Hematopoietic multipotent progenitor cell treated with erythropoietin and hydrocortisone succinate and interleukin-3 and kit ligand, for 6 days (in vitro differentiated cells): ENCODE results near the gene MYO1E.
"Not testable (repeated sequence)": the region's sequence is repeated elsewhere in the genome, so short reads cannot be mapped to it uniquely, and the experiment has no call there.

Experiments
- DNase-seq: peaks from one replicate; pipeline ENCODE4 v3.0.0-alpha.2; 2015

The MYO1E gene

DNA sequence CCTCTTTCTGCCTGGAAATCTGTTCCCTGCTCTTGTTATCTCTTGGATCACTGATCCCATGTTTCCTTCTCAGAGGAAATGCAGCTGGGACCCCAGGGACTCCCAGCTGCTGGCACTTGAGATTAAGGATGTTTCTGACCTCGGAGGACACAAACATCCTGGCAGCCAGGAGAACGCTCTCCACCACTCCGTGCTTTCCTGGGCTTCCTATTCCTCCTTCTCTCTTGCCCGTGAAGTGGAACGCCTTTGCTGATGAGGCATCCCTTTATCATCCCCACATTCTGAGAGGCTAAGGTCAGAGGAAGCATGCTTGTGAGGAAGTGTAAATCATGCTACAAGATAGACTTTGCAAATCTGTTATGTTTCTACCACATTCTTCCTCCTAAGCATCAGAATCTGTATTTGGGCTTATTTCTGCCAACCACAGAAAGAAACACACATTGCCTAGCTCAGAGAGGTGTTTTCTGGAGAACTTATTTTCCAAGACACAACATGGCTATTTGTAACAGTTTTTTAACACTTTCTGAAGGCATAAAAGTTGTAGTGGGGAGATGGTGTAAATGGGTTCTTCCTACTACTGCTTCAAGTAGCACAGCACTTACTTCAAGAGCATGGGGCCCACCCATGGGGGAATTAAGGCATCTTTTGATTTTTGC is 191.6 kb downstream of the MYO1E start:
- DNase-seq: no peak

DNA sequence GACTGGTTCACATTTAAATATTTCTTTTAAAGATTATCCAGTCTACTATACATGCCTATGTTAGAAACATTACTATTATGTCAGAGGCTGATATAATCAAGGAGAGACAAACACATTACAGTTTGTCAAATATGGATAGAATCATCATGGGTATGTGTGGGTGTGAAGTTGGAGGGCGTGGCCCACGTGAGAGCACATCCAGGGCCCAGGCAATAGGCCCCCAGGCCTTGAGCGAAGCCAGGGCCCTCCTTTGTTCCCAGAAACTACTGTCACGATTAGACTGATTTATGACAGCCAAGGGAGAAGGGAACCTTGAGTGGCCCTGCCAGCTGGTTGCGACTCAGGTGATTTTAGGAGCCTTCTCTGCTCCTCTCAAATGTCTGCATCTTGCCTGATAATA is 193.0 kb downstream of the MYO1E start:
- DNase-seq: no peak

- DNase-seq: no peak
These were observed 194.4 kb downstream of the MYO1E start for GRCh38 chr15:59178151-59178695.

- DNase-seq: no peak
These were observed 195.4 kb downstream of the MYO1E start for GRCh38 chr15:59177317-59177660.

- no peak for DNase-seq
These were observed 195.9 kb downstream of the MYO1E start for GRCh38 chr15:59176653-59177316.

- DNase-seq: peak; percentile 67
These were observed 197.5 kb downstream of the MYO1E start for GRCh38 chr15:59174835-59175831.

DNA sequence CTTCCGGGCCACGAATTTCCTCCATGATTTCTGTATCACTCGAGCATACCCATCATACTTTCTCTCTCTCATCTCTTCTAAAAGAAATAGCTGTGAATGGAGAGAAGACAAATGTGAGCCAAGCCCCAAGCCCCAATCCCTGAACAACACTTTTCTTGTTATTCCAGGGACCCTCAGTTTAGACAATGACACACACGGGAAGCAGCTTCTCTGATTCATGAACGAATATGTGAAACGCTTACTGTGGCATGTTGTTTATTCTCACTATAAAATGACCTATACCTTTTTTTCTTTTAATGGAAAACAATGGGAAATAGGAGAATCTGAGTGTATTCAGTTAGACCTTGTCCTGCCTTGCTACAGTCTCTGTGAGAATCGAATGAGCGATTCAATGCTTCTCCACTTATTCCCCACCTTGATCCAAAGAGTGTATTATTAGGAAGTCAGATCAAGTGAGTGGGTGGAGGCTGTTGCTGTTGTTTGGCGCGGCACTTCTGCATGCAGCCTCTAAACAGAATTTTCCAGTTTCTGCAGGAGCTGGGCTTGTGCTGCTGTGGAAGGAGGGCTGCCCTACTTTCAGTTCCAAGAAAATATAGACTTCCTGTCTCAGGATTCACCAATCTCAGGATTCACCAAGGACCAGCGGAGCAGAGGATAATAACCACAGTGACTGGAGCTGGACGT is 198.4 kb downstream of the MYO1E start:
- DNase-seq: no peak

DNA sequence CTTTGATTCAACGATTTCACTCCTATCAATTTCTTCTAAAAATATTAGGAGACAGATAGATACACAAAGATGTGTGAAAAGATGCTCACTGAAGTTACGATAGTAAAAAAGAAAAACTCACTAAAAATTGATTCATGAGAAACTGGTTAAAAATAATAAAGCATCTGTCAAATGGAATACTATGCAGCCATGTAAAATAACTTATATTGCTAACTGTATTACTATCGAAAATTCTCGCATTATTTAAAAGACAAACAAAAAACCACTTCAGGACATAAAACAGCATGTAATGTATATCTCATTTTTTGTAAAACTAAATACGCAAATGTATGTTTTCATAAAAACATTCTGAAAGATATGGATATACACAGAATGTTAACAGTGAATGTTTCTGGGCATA is 199.5 kb downstream of the MYO1E start:
- DNase-seq: no peak

- DNase-seq: no peak
These were observed 200.3 kb downstream of the MYO1E start for GRCh38 chr15:59172289-59172901.

DNA sequence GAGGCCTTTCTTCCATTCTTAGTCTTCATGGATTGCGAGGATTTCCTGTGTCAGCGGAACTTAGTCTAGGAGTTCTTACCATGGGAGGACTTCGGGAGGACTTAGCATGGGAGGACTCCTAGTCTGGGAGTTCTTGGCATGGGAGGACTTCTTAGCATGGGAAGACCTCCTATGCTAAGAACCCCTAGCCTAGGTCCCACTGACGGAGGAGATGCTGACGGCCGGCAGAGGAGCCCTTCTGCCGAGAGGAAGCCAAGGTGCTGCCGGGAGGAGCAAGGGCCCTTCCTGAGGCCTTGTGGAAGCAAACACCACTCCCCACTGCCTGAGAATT is 201.6 kb downstream of the MYO1E start:
- DNase-seq: no peak

DNA sequence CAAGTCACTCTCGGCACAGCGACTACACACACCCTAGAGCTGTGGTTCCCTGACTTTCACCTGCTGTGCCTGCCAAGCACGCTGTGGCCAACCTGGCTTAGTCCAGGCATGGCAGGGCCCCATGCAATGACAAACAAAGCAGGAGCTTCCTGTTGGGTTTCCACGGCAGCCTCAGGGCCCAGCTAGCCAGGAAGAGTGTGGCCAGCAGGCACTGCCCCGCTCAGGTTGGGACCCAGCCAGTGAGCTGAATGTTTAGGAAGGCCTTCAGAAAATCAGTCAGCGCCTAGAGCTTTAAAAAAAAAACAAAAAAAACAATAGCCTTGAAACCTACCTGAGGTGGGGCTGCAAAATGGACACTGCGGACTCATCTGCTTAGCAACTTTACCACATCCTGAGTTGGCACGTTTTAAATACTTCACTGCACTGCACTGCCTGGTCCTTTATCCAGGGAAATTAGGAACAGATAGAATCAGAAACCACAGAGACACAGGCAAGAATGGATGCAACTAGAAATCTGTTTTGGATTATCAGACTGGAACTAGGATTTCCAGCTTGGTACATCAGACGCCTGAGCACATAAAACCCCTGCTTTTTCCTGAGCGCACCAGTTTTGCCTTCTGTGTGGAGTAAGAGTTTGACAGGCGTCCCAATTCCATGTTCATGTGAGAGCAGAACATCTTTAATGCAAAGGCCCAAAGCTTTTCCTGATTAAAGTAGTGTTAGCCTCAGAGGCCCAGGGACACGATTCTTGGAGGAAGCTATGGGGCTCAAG is 202.2 kb downstream of the MYO1E start:
- no peak for DNase-seq

GRCh38 chr15:59169251-59169708 is 203.4 kb downstream of the MYO1E start:
- DNase-seq: no peak

DNA sequence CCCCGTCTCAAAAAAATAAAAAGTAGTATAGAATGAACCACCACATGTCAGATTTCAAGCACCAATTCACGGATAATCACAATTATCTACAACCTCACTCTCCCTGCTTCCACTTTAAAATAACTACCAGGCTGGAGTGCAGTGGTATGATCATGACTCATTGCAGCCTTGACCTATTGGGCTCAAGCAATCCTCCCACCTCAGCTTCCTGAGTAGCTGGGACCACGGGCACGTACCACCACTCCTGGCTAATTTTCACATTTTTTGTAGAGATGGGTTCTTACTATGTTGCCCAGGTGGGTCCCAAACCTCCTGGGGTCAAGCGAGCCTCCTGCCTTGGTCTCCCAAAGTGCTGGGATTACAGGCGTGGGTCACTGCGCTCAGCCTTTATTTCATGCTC is 204.1 kb downstream of the MYO1E start:
- no peak for DNase-seq

- no peak for DNase-seq
These were observed 205.9 kb downstream of the MYO1E start for GRCh38 chr15:59166601-59167265.

DNA sequence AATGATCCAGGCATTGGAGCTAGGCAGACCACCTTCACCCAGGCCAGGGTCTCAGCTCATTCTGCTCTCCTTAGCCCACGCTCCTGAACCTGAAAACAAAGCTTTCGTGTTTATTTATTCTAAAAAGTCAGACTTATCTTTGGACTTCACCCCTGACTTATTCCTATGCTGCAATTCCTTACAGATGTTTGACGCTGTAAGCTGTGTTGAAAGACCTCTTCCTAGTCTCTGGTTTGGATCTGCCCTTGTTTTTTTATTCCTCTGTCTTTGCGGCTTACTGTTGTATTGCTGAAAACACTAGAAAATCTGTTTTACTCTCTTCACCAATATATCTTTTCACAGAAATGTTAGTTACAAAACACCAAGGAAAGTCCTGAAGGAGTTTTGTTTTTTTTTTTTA is 206.5 kb downstream of the MYO1E start:
- DNase-seq: no peak

GRCh38 chr15:59165726-59166125 is 206.9 kb downstream of the MYO1E start:
- no peak for DNase-seq

DNA sequence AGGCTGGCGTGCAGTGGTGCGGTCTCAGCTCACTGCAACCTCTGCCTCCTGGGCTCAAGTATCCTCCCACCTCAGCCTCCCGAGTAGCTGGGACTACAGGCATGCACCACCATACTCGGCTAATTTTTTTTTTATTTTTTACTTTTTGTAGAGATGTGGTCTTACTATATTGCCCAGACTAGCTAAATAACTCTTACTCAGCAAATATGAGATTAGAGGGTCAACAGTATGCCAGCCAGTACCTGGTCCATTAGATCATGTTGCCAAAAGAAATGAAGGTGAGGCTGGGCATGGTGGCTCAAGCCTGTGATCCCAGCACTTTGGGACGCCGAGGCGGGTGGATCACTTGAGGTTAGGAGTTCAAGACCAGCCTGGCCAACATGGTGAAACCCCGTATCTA is 210.6 kb downstream of the MYO1E start:
- not testable (repeated sequence) for DNase-seq

GRCh38 chr15:59160880-59161593 is 211.6 kb downstream of the MYO1E start:
- peak; percentile 39 for DNase-seq

DNA sequence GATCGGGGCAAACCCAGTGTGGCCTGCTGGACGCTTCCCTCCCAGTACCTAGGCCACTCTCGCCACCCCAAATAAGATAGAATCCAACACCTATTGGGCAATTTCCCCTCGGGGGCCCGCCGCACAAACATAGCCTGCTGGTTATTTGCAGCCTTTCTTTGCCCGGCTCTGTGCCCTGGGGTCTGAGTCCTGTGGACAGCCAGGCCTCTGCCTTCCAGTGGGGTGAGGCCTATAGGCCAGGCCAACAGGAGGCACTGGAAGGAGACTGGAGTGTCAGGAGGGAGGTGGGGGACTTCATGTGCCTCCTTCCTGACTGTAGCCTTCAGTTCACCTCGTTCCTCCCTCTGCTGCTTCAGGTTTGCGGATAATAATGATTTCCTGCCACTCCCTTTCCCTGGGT is 213.5 kb downstream of the MYO1E start:
- DNase-seq: no peak

- DNase-seq: no peak
These were observed 214.0 kb downstream of the MYO1E start for GRCh38 chr15:59158701-59159034.
